GM21619 (cell line): Measurements from ENCODE around the gene CDH16.
"Not testable (repeated sequence)": the region's sequence is repeated elsewhere in the genome, so short reads cannot be mapped to it uniquely, and the experiment has no call there.

Experiments
- ATAC-seq: cut with Tn5 transposase; IDR thresholded peaks from one replicate; pipeline ENCODE4 v1.9.1; 2021; ENCODE audit not compliant: unreplicated experiment

CDH16 gene

GRCh38 chr16:66948134-66948836 lies 29.6 kb upstream of the CDH16 start:
- ATAC-seq: no peak

- peak; percentile 72 for ATAC-seq
Observed at GRCh38 chr16:66947302-66948065, 28.8 kb upstream of the CDH16 start.

- ATAC-seq: no peak
Observed at GRCh38 chr16:66946974-66947301, 28.3 kb upstream of the CDH16 start.

GRCh38 chr16:66946541-66946940 lies 27.9 kb upstream of the CDH16 start:
- ATAC-seq: no peak

- ATAC-seq: no peak
Observed at GRCh38 chr16:66945939-66946338, 27.3 kb upstream of the CDH16 start.

GRCh38 chr16:66944971-66945370 lies 26.3 kb upstream of the CDH16 start:
- not testable (repeated sequence) for ATAC-seq

- no peak for ATAC-seq
Observed at GRCh38 chr16:66944054-66944441, 25.4 kb upstream of the CDH16 start.

GRCh38 chr16:66943426-66944053 lies 24.9 kb upstream of the CDH16 start:
- ATAC-seq: no peak

GRCh38 chr16:66942981-66943380 lies 24.3 kb upstream of the CDH16 start:
- no peak for ATAC-seq

GRCh38 chr16:66940236-66940635 lies 21.6 kb upstream of the CDH16 start:
- ATAC-seq: no peak

- no peak for ATAC-seq
Observed at GRCh38 chr16:66939366-66939765, 20.7 kb upstream of the CDH16 start.

- ATAC-seq: no peak
Observed at GRCh38 chr16:66937725-66938337, 19.1 kb upstream of the CDH16 start.

GRCh38 chr16:66936889-66937554 lies 18.3 kb upstream of the CDH16 start:
- ATAC-seq: no peak

- no peak for ATAC-seq
Observed at GRCh38 chr16:66936462-66936861, 17.8 kb upstream of the CDH16 start.

GRCh38 chr16:66935314-66936011 lies 16.8 kb upstream of the CDH16 start, which contains the start of gene CES2:
CES2 (plus strand) TSS chr16:66935516; CDS start chr16:66935636, 120 bp downstream.
- ATAC-seq: no peak

GRCh38 chr16:66934839-66935313 lies 16.2 kb upstream of the CDH16 start:
- ATAC-seq: peak; percentile 13

GRCh38 chr16:66934138-66934838 lies 15.6 kb upstream of the CDH16 start, which contains the start of gene CIAO2B:
CIAO2B (minus strand) TSS chr16:66934402; CDS start chr16:66934364, 38 bp downstream.
- peak; percentile 72 for ATAC-seq

- peak; percentile 10 for ATAC-seq
Observed at GRCh38 chr16:66933776-66934137, 15.1 kb upstream of the CDH16 start.

GRCh38 chr16:66932076-66932475 lies 13.4 kb upstream of the CDH16 start:
- no peak for ATAC-seq

GRCh38 chr16:66931665-66932064 lies 13.0 kb upstream of the CDH16 start:
- no peak for ATAC-seq
